Adrenal gland (tissue), 5 donors: ENCODE measurements around the gene TIPARP.

ENCODE experiments used
- CTCF ChIP-seq, 6 experiments: fragments of 450-650 bp in 4 of 6; fragments of 200-600 bp in 2 of 6; sonication (generic) in 1 of 6; IDR thresholded peaks; 1 replicate in 5 of 6; 2 replicates in 1 of 6; pipeline versions ENCODE4 v1.5.1 to v1.8.0; 2016 to 2021; ENCODE audit warnings: antibody characterized with exemption in 6 of 6, mild to moderate bottlenecking in 2 of 6, moderate library complexity in 1 of 6
- POLR2A ChIP-seq, 2 donors: fragments of 450-650 bp; IDR thresholded peaks; one replicate each; pipeline ENCODE4 v1.6.1; 2017; ENCODE audit warnings: antibody characterized with exemption in 2 of 2, mild to moderate bottlenecking in 2 of 2, moderate library complexity in 1 of 2
- donor health status: DM: no; HTN: no; CAD: no.

DNA sequence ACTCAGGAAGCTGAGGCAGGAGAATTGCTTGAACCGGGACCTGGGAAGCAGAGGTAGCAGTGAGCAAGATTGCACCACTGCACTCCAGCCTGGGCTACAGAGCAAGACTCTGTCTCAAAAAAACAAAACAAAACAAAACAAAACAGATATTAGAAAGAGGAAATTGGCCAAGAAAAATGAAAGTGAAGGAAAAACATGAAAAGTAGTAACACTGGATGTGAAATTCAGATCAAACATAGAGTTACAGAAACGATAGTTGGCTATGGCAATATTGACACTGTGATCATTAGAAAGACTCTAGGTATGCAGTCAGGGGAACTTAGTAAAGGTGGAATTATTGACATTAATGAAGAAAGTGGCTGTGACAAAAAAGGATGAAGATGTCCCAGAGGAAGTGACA lies 13.2 kb upstream of the TIPARP start:
- TF ChIP-seq CTCF (IDR thresholded peaks at IDR 0.05) (no peak), POLR2A (IDR thresholded peaks at IDR 0.05) (no peak)
